HCT116 (cell line): ENCODE results near the gene ERC2. TPM values are rescaled to one million over a fixed set of nuclear protein-coding genes. Genes with fewer than 3 reads are reported as not detected.

Source experiments
- ATAC-seq: fragments of 200-7000 bp; cut with Tn5 transposase; 2 replicates; pipeline ENCODE4 v1.9.1; 2020; ENCODE audit warnings: mild to moderate bottlenecking, moderate library complexity
- BruUV-seq: library from RNA; stranded (reverse); fragments of 400-500 nt; replicated peaks from 2 replicates; lab custom pipeline; 2021; lab: Mats Ljungman, UMichigan
- CTCF ChIA-PET: fragments of 300-600 bp; sonication (Branson Sonifier 250); formaldehyde crosslinking; loops from one replicate; lab custom pipeline; 2021; ENCODE audit warnings: antibody characterized with exemption; lab: Charles Lee
- POLR2A ChIA-PET: fragments of 300-600, 350-600 bp; sonication (Branson Sonifier 250); formaldehyde crosslinking; loops from one replicate; lab custom pipeline; 2021; ENCODE audit warnings: antibody characterized with exemption; lab: Charles Lee
- RAD21 ChIA-PET, 2 experiments: fragments of 300-600 bp; sonication (Branson Sonifier 250); formaldehyde crosslinking; loops; one replicate each; lab custom pipeline; 2023; ENCODE audit warnings: low total read pairs in 2 of 2; ENCODE audit not compliant: uncharacterized antibody in 2 of 2, unreplicated experiment in 2 of 2, low non-redundant PET in 1 of 2; lab: Charles Lee
- DNase-seq: peaks from one replicate; pipeline ENCODE4 v3.0.0-alpha.2; 2010; ENCODE audit warnings: low read depth, low spot score
- H2AFZ ChIP-seq: fragments of 200-600 bp; shearing (Covaris generic), sonication (generic); 2 replicates; pipeline ENCODE4 v1.6.1; 2017; ENCODE audit warnings: low read depth, mixed run types, mixed read lengths, antibody characterized with exemption, low read length; ENCODE audit not compliant: poor library complexity, severe bottlenecking
- H3K27ac ChIP-seq: 2 replicates; pipeline ENCODE4 v1.5.1; 2012; ENCODE audit warnings: low read depth, low read length
- H3K27me3 ChIP-seq: fragments of 200-600 bp; sonication (generic); 2 replicates; pipeline ENCODE4 v1.6.1; 2016; ENCODE audit warnings: mixed run types, low read length, mixed read lengths; ENCODE audit not compliant: insufficient read depth
- H3K36me3 ChIP-seq, 2 experiments: fragments of 200-500 bp in 1 of 2; fragments of 200-600 bp in 1 of 2; sonication (Bioruptor generic) in 1 of 2; sonication (generic) in 1 of 2; 2 replicates each; pipeline versions ENCODE4 v1.5.1 to v1.6.1; 2014 to 2016; ENCODE audit warnings: low read length in 2 of 2, inconsistent platforms in 1 of 2, mixed read lengths in 1 of 2, mixed run types in 1 of 2; ENCODE audit not compliant: insufficient read depth in 2 of 2, control insufficient read depth in 1 of 2
- H3K4me1 ChIP-seq, 2 experiments: fragments of 200-600 bp in 1 of 2; sonication (generic) in 1 of 2; 2 replicates each; pipeline versions ENCODE4 v1.5.1 to v1.6.1; 2012 to 2017; ENCODE audit warnings: low read length in 2 of 2, inconsistent platforms in 1 of 2, mild to moderate bottlenecking in 1 of 2, mixed read lengths in 1 of 2, mixed run types in 1 of 2, moderate library complexity in 1 of 2; ENCODE audit not compliant: insufficient read depth in 2 of 2, control insufficient read depth in 1 of 2
- H3K4me2 ChIP-seq: fragments of 200-600 bp; sonication (generic); 2 replicates; pipeline ENCODE4 v1.6.1; 2017; ENCODE audit warnings: mixed run types, low read length, mixed read lengths
- H3K4me3 ChIP-seq, 2 experiments: fragments of 200-600 bp in 1 of 2; sonication (generic) in 1 of 2; replicated peaks in 1 of 2; 2 replicates each; pipeline ENCODE4 v1.5.1; 2011 to 2016; ENCODE audit warnings: low read length in 2 of 2, control low read depth in 1 of 2, low read depth in 1 of 2, mild to moderate bottlenecking in 1 of 2, mixed read lengths in 1 of 2, mixed run types in 1 of 2
- H3K79me2 ChIP-seq: fragments of 200-600 bp; sonication (generic); 2 replicates; pipeline ENCODE4 v1.6.1; 2017; ENCODE audit warnings: mild to moderate bottlenecking, mixed run types, low read length, moderate library complexity, mixed read lengths; ENCODE audit not compliant: insufficient read depth
- H3K9ac ChIP-seq: fragments of 200-600 bp; sonication (generic); 2 replicates; pipeline ENCODE4 v1.6.1; 2016; ENCODE audit warnings: low read length, mixed read lengths
- H3K9me2 ChIP-seq: fragments of 200-600 bp; sonication (generic), shearing (Covaris generic); 2 replicates; pipeline ENCODE4 v1.6.1; 2017; ENCODE audit warnings: mixed run types, mild to moderate bottlenecking, moderate library complexity; ENCODE audit not compliant: insufficient read depth
- H3K9me3 ChIP-seq, 2 experiments: fragments of 200-500 bp in 1 of 2; fragments of 200-600 bp in 1 of 2; sonication (Bioruptor generic) in 1 of 2; sonication (generic) in 1 of 2; 2 replicates each; pipeline ENCODE4 v1.6.1; 2014 to 2017; ENCODE audit warnings: low read length in 2 of 2, mixed read lengths in 2 of 2, inconsistent platforms in 1 of 2, low read depth in 1 of 2, mild to moderate bottlenecking in 1 of 2, mixed run types in 1 of 2, moderate library complexity in 1 of 2; ENCODE audit not compliant: control insufficient read depth in 1 of 2, insufficient read depth in 1 of 2
- H4K20me1 ChIP-seq: fragments of 200-600 bp; sonication (generic), shearing (Covaris generic); 2 replicates; pipeline ENCODE4 v1.6.1; 2017; ENCODE audit warnings: mixed run types, mild to moderate bottlenecking, moderate library complexity; ENCODE audit not compliant: insufficient read depth
- ATF3 ChIP-seq: IDR thresholded peaks from 2 replicates; pipeline ENCODE4 v1.6.1; 2012
- CBX3 ChIP-seq: IDR thresholded peaks from 2 replicates; pipeline ENCODE4 v1.6.1; 2012; ENCODE audit warnings: low read depth
- CEBPB ChIP-seq: IDR thresholded peaks from 2 replicates; pipeline ENCODE4 v1.6.1; 2012; ENCODE audit warnings: low read depth
- EGR1 ChIP-seq: IDR thresholded peaks from 2 replicates; pipeline ENCODE4 v1.6.1; 2012; ENCODE audit warnings: low read depth
- ELF1 ChIP-seq: IDR thresholded peaks from 2 replicates; pipeline ENCODE4 v1.6.1; 2012; ENCODE audit warnings: low read depth, borderline replicate concordance
- EZH2 ChIP-seq: fragments of 200-600 bp; sonication (generic); IDR thresholded peaks from 2 replicates; pipeline ENCODE4 v1.6.1; 2017; ENCODE audit warnings: antibody characterized with exemption, mixed run types
- EZH2phosphoT487 ChIP-seq: fragments of 200-600 bp; IDR thresholded peaks from 2 replicates; pipeline ENCODE4 v1.6.1; 2018; ENCODE audit warnings: antibody characterized with exemption, borderline replicate concordance
- POLR2AphosphoS5 ChIP-seq: IDR thresholded peaks from 2 replicates; pipeline ENCODE4 v1.6.1; 2011; ENCODE audit warnings: mild to moderate bottlenecking, low read depth, low read length, moderate library complexity
- RAD21 ChIP-seq: IDR thresholded peaks from 2 replicates; pipeline ENCODE4 v1.6.1; 2012; ENCODE audit warnings: low read depth, mild to moderate bottlenecking
- REST ChIP-seq: IDR thresholded peaks from 2 replicates; pipeline ENCODE4 v1.6.1; 2012; ENCODE audit warnings: low read depth
- SP1 ChIP-seq: IDR thresholded peaks from 2 replicates; pipeline ENCODE4 v1.6.1; 2012; ENCODE audit warnings: low read depth
- TCF7L2 ChIP-seq: IDR thresholded peaks from 2 replicates; pipeline ENCODE4 v1.7.0; 2011; ENCODE audit warnings: borderline replicate concordance, inconsistent platforms; ENCODE audit not compliant: insufficient read depth, insufficient read length; ENCODE audit errors: extremely low read depth
- YY1 ChIP-seq: IDR thresholded peaks from 2 replicates; pipeline ENCODE4 v1.6.1; 2011; ENCODE audit warnings: low read length, low read depth, moderate library complexity, mild to moderate bottlenecking; ENCODE audit not compliant: insufficient replicate concordance; ENCODE audit errors: extremely low read depth
- ZNF274 ChIP-seq: fragments of 200-500 bp; sonication (Bioruptor generic); IDR thresholded peaks from 2 replicates; pipeline ENCODE4 v1.6.1; 2014; ENCODE audit warnings: mild to moderate bottlenecking, low read depth, low read length, inconsistent platforms
- intact Hi-C: fragments of 100-400 bp; cut with micrococcal nuclease; formaldehyde crosslinking; loops from 2 replicates; pipeline ENCODE4 v1.10.0; 2022
- total RNA-seq: library from RNA; stranded (reverse); gene quantifications from one replicate; pipeline ENCODE4 v1.2.1, GENCODE V29; 2021; ENCODE audit not compliant: unreplicated experiment
- TF ChIP-seq, protein P1 (sequence below): IDR thresholded peaks from 2 replicates; pipeline ENCODE4 v1.6.1; 2012
- TF ChIP-seq, protein P2 (sequence below): IDR thresholded peaks from 2 replicates; pipeline ENCODE4 v1.6.1; 2011; ENCODE audit warnings: mild to moderate bottlenecking, low read length, moderate library complexity; ENCODE audit not compliant: insufficient replicate concordance; ENCODE audit errors: extremely low read depth

The ERC2 gene
- total RNA-seq, 1 experiment from 2014 or later: not detected

DNA sequence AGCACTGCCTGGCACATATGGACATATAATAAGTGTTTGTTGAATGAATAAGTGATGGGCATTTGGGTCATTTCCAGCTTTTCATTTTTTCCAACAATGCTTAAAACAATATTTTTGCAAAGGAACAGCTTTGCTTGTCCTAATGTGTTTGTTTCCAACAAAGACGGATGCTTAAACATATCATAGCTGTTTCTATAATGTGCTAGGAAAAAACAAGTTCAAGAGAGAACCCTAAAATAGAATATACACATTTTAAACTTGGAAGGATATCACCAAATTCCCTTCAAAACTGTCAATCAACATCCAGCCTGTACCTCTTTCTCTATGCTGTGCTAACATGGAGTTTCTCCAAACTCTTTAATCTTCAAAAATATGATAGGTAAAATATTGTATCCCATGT lies 756.6 kb downstream of the ERC2 start (continued):
- no peak for TF ChIP-seq REST
- no peak for TF ChIP-seq ZNF274
- TF ChIP-seq, protein P1, sequence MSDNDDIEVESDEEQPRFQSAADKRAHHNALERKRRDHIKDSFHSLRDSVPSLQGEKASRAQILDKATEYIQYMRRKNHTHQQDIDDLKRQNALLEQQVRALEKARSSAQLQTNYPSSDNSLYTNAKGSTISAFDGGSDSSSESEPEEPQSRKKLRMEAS: no peak
- no peak for TF ChIP-seq SP1
- no peak for TF ChIP-seq ATF3

- H3K27ac ChIP-seq: no peak overlapping the region
- H3K27me3 ChIP-seq: no peaks in the 10 kb centered on the region
Measured at GRCh38 chr3:55709411-55710012, 758.8 kb downstream of the ERC2 start.

More at GRCh38 chr3:55709411-55710012, 758.8 kb downstream of the ERC2 start:
- intact Hi-C loops: no loop called here
- no peak for TF ChIP-seq YY1
- no peak for TF ChIP-seq EZH2phosphoT487
- TF ChIP-seq POLR2AphosphoS5: no peak
- no peak for TF ChIP-seq TCF7L2
- TF ChIP-seq, protein P2, sequence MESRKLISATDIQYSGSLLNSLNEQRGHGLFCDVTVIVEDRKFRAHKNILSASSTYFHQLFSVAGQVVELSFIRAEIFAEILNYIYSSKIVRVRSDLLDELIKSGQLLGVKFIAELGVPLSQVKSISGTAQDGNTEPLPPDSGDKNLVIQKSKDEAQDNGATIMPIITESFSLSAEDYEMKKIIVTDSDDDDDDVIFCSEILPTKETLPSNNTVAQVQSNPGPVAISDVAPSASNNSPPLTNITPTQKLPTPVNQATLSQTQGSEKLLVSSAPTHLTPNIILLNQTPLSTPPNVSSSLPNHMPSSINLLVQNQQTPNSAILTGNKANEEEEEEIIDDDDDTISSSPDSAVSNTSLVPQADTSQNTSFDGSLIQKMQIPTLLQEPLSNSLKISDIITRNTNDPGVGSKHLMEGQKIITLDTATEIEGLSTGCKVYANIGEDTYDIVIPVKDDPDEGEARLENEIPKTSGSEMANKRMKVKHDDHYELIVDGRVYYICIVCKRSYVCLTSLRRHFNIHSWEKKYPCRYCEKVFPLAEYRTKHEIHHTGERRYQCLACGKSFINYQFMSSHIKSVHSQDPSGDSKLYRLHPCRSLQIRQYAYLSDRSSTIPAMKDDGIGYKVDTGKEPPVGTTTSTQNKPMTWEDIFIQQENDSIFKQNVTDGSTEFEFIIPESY: no peak
- no peak for TF ChIP-seq CBX3
- TF ChIP-seq EGR1: no peak
- no peak for TF ChIP-seq RAD21
- no peak for TF ChIP-seq ELF1
- TF ChIP-seq CEBPB: no peak
- no peak for TF ChIP-seq EZH2
- no peak for TF ChIP-seq ATF3
- TF ChIP-seq SP1: no peak
- peaks cover 0 to 3% of the 10 kb centered on the region in 2 experiments; a peak in 1 of 4 replicates for H3K9me3 ChIP-seq
- H3K79me2 ChIP-seq: no peaks in the 10 kb centered on the region
- no peaks in the 10 kb centered on the region for H4K20me1 ChIP-seq
- H3K36me3 ChIP-seq: no peaks in the 10 kb centered on the region; a peak in 1 of 4 replicates
- H3K9ac ChIP-seq: no peak overlapping the region
- no peak overlapping the region for H2AFZ ChIP-seq
- POLR2A ChIA-PET: no interaction called here
- DNase-seq (no peak), ATAC-seq (no peak)
- H3K4me1 ChIP-seq: no peaks in the 10 kb centered on the region
- CTCF ChIA-PET: no interaction called here
- RAD21 ChIA-PET: no interaction called here
- H3K4me3 ChIP-seq: no peak overlapping the region
- H3K4me2 ChIP-seq: no peak overlapping the region
- no TSS peak for BruUV-seq
- no peaks in the 10 kb centered on the region for H3K9me2 ChIP-seq
